Gastroesophageal sphincter (tissue), 2 donors: ENCODE data around the gene PHPT1.

Experiments used
- EP300 ChIP-seq: sonication (generic); formaldehyde crosslinking; IDR thresholded peaks from one replicate; pipeline ENCODE4 v1.6.1; 2017; ENCODE audit warnings: antibody characterized with exemption, mild to moderate bottlenecking
- POLR2A ChIP-seq, 2 donors: fragments of 450-650 bp; IDR thresholded peaks; one replicate each; pipeline ENCODE4 v1.6.1; 2017; ENCODE audit warnings: antibody characterized with exemption in 2 of 2, mild to moderate bottlenecking in 2 of 2, moderate library complexity in 1 of 2

- TF ChIP-seq POLR2A (IDR thresholded peaks at IDR 0.05) (no peak), EP300 (no peak)
Observed at GRCh38 chr9:136896027-136896426, 46.8 kb downstream of the PHPT1 start.
